MCF 10A (cell line): ENCODE data around the gene XRN2. TPM values are rescaled to one million over a fixed set of nuclear protein-coding genes. Genes with fewer than 3 reads are reported as not detected.
A peak's percentile ranks its signal among the peaks of the same experiment; 100 is the strongest.

ENCODE experiments used
- BruUV-seq: library from RNA; stranded (reverse); fragments of 400-500 nt; replicated peaks from 2 replicates; lab custom pipeline; 2021; lab: Mats Ljungman, UMichigan
- CTCF ChIA-PET: fragments of 300-600 bp; sonication (Branson Sonifier 250); formaldehyde crosslinking; extraction: SDS; loops from one replicate; lab custom pipeline; 2021; ENCODE audit warnings: antibody characterized with exemption, inconsistent platforms; lab: Yijun Ruan, JAX
- POLR2A ChIA-PET: fragments of 300-600, 350-650 bp; sonication (Branson Sonifier 250); formaldehyde crosslinking; extraction: SDS; loops from one replicate; lab custom pipeline; 2020; ENCODE audit warnings: antibody characterized with exemption, inconsistent platforms; lab: Yijun Ruan, JAX
- DNase-seq: peaks from one replicate; pipeline ENCODE4 v3.0.0-alpha.2; 2018; ENCODE audit not compliant: unreplicated experiment
- H3K27ac Mint-ChIP-seq: one replicate; pipeline ENCODE4 v1.8.0; 2022; ENCODE audit warnings: mild to moderate bottlenecking, low read depth, mixed read lengths; ENCODE audit not compliant: unreplicated experiment
- H3K27me3 Mint-ChIP-seq: one replicate; pipeline ENCODE4 v1.8.0; 2022; ENCODE audit warnings: mixed read lengths; ENCODE audit not compliant: insufficient read depth, unreplicated experiment
- H3K36me3 Mint-ChIP-seq: one replicate; pipeline ENCODE4 v1.8.0; 2022; ENCODE audit warnings: mild to moderate bottlenecking, moderate library complexity, mixed read lengths; ENCODE audit not compliant: insufficient read depth, unreplicated experiment
- H3K4me1 Mint-ChIP-seq: one replicate; pipeline ENCODE4 v1.8.0; 2022; ENCODE audit warnings: mixed read lengths; ENCODE audit not compliant: insufficient read depth, unreplicated experiment
- H3K4me3 Mint-ChIP-seq: one replicate; pipeline ENCODE4 v1.8.0; 2022; ENCODE audit warnings: mild to moderate bottlenecking, moderate library complexity, mixed read lengths; ENCODE audit not compliant: unreplicated experiment
- H3K9me3 Mint-ChIP-seq: one replicate; pipeline ENCODE4 v1.8.0; 2022; ENCODE audit warnings: mixed read lengths; ENCODE audit not compliant: unreplicated experiment
- CTCF ChIP-seq: fragments of 200-600 bp; IDR thresholded peaks from one replicate; pipeline ENCODE4 v1.8.0; 2022; ENCODE audit warnings: antibody characterized with exemption, mild to moderate bottlenecking; ENCODE audit not compliant: unreplicated experiment
- intact Hi-C: fragments of 100-400 bp; cut with micrococcal nuclease; formaldehyde crosslinking; loops from 2 replicates; pipeline ENCODE4 v1.14.1; 2022
- total RNA-seq: library from RNA; stranded (reverse); gene quantifications from 2 replicates; pipeline ENCODE4 v1.2.3, GENCODE V29; 2022

Gene XRN2
- total RNA-seq, 1 experiment from 2014 or later, result 67.8 TPM

- no TSS peak for BruUV-seq
- Mint-ChIP-seq H3K36me3 (no peaks in the 10 kb centered on the region), H3K4me1 (no peaks in the 10 kb centered on the region), H3K27ac (no peak overlapping the region), H3K9me3 (no peaks in the 10 kb centered on the region), H3K4me3 (no peak overlapping the region), H3K27me3 (no peaks in the 10 kb centered on the region)
- ChIA-PET POLR2A (no interaction called here), CTCF (no interaction called here)
- DNase-seq, result no peak
- TF ChIP-seq CTCF, result no peak
- intact Hi-C loops, result no loop called here
These were observed 43.8 kb upstream of the XRN2 start for GRCh38 chr20:21259346-21259745.

- H3K27me3 Mint-ChIP-seq, result no peaks in the 10 kb centered on the region
- H3K4me3 Mint-ChIP-seq, result no peak overlapping the region
- no peak overlapping the region for H3K27ac Mint-ChIP-seq
- peak; percentile 49 for DNase-seq
- no TSS peak for BruUV-seq
- no peak for TF ChIP-seq CTCF
- ChIA-PET CTCF (interaction anchor here (0.6 to 4.0 kb wide), 5 partner anchors 16 to 438 kb away, joined by 3 to 14 read pairs (median 3); no protein-coding TSS in a partner anchor), POLR2A (interaction anchor here (1.0 kb wide), 1 partner anchor 13 kb away, joined by 3 read pairs; no protein-coding TSS in a partner anchor)
- no peaks in the 10 kb centered on the region for H3K36me3 Mint-ChIP-seq
- H3K4me1 Mint-ChIP-seq, result no peaks in the 10 kb centered on the region
- peaks cover 6% of the 10 kb centered on the region for H3K9me3 Mint-ChIP-seq
- intact Hi-C loops, result no loop called here
These were observed 40.3 kb upstream of the XRN2 start for GRCh38 chr20:21262812-21263211.

GRCh38 chr20:21265261-21266190 lies 37.6 kb upstream of the XRN2 start:
- Mint-ChIP-seq H3K9me3 (peaks cover 7% of the 10 kb centered on the region), H3K4me1 (no peaks in the 10 kb centered on the region), H3K27ac (no peak overlapping the region), H3K4me3 (no peak overlapping the region), H3K27me3 (no peaks in the 10 kb centered on the region), H3K36me3 (no peaks in the 10 kb centered on the region)
- ChIA-PET POLR2A (interaction anchor here (0.6 kb wide), 1 partner anchor 11 kb away, joined by 4 read pairs; no protein-coding TSS in a partner anchor), CTCF (interaction anchor here (0.6 to 4.0 kb wide), 5 partner anchors 21 to 405 kb away, joined by 3 to 14 read pairs (median 4); no protein-coding TSS in a partner anchor)
- DNase-seq, result no peak
- no peak for TF ChIP-seq CTCF
- BruUV-seq, result no TSS peak
- intact Hi-C loops, result no loop called here

- DNase-seq, result no peak
- Mint-ChIP-seq H3K27ac (no peak overlapping the region), H3K36me3 (no peaks in the 10 kb centered on the region), H3K9me3 (peaks cover 7% of the 10 kb centered on the region), H3K27me3 (no peaks in the 10 kb centered on the region), H3K4me1 (no peaks in the 10 kb centered on the region), H3K4me3 (no peak overlapping the region)
- no TSS peak for BruUV-seq
- CTCF ChIA-PET, result interaction anchor here (0.6 to 2.7 kb wide), 3 partner anchors 20 to 406 kb away, joined by 3 to 7 read pairs (median 3); no protein-coding TSS in a partner anchor
- POLR2A ChIA-PET, result no interaction called here
- intact Hi-C loops, result no loop called here
- no peak for TF ChIP-seq CTCF
These were observed 37.0 kb upstream of the XRN2 start for GRCh38 chr20:21266191-21266536.
